ENCODE data around the gene XRCC1. TPM values are rescaled to one million over a fixed set of nuclear protein-coding genes. Genes with fewer than 3 reads are reported as not detected.
A peak's percentile ranks its signal among the peaks of the same experiment; 100 is the strongest.
"Not testable (repeated sequence)": the region's sequence is repeated elsewhere in the genome, so short reads cannot be mapped to it uniquely, and the experiment has no call there.

XRCC1 gene
- total RNA-seq, 1 donor from 2014 or later, result 17.9 TPM

DNA sequence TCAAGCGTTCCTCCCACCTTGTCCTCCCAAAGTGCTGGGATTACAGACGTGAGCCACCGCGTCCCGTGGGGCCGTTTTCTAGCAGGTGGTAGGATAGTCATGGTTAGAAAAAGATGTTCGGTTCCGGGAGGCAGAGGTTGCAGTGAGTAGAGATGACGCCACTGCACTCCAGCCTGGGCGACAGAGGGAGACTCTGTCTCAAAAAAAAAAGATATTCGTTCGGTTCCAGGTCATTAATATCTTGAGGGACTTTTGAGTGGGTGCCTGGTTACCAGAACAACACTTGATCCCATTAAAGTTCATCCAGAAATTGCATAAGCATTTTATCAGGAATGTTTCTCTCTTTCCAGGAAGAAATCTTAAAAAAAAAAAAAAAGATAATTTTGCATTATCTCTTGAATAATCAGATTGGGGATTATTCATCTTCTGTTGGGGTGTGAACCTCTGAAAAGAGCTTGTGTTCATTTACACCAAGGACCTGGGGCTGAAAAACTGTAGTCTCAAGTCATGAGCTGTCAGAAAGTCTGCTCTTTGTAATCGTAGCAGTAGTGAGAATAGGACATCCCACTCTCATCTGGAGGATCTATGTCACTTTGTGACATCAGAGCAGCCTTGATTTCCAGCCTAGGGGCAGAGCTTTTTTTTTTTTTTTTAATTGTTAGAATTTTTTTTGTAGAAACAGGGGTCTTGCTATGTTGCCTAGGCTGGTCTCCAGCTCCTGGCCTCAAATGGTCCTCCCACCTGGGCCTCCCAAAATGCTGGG, 47.3 kb downstream of the XRCC1 start:
- no peak for DNase-seq (ENCODE audit: low spot score)
- intact Hi-C loops (cut with DNase I), result no loop called here

DNA sequence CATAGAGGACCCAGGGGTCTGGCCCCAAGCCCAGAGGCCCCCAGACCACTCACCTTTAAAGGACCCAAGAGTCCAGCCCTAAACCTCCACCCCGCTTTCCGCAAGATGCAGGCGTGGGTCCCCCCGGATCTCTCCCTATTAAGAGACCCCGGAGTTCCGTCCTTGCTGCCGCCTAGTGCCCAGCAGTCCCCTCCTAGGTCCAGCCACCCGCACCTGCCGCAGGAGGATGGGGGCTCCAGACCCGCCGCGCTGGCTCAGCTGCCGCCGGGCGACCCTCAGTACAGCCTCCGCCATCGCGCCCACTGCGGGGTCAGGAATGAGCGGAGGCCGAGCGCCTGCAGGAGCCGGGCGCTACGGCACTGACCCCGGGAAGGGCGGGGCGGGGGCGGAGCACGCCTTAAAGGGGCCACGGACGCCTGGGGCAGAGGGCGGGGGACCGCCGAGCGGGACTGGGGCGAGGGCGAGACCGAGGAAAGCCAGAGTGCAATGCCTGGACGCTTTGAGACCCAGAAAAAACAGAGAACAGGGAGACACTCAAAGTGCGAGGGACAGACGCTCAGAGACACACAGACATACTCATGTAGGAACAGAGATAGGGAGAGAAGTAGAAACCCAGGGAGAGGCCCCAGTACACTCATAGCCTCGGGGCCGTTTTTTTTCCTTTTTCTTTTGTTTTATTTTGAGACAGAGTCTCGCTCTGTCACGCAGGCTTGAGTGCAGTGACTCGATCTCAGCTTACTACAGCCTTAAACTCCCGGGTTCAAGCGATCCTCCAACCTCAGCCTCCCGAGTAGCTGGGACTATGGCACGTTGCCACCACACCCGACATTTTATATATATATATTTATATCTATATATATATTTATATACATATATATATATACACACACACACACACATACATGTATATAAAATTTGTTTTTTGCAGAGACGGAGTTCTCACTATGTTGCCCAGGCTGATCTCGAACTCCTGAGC, 48.2 kb downstream of the XRCC1 start, which contains the start of gene ETHE1:
TSS of gene ETHE1 (minus strand) at position 318 of the 976 bp plus-strand sequence. CDS start at position 294, 24 bp downstream.
- intact Hi-C loops (cut with DNase I), result no loop called here
- DNase-seq (ENCODE audit: low spot score), result peak; percentile 92

DNA sequence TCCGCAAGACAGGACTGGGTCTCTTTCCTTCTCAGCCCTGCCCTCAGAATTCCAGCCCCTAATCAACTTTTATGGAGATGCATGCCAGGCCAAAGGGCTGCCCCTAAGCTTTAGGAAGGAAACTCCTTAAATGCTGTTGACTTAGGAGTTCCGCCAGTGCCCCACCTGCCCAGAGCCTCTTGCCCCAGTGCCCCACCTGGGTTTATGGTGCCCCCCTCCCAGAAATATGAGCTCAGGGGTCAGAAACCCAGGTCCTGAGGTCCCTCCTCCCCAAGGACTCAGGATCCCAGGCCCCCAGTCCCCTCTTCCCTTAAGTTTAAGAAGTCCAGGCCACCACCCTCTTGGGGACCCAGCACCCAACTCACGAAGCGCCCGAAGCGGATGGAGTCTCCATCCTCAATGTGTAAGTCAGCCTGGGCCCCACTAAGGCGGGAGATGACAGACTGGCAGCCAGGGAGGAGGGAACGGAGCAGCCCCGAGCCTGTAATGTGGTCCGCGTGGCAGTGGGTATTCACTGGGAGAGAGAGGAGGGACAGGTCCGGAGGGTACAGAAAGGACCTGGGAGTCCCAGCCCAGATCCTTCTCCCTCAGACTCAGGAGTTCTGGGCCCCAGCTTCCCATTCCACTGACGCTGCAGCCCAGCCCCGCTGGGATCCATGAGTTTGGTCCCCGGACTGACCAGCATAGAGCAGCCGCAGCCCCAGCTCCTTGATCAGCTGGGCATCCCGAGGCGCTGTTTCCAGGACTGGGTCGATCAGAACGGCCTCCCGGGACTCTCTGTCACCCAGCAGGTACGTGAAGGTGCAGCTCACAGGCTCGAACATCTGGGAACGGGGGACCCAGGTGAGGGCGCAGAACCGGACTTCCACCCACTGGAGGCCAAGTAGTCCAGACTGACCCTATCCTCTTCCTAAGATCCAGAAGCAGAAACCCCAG, 49.2 kb downstream of the XRCC1 start:
- DNase-seq (ENCODE audit: low spot score), result no peak
- intact Hi-C loops (cut with DNase I), result no loop called here

GRCh38 chr19:43524922-43525835, 50.1 kb downstream of the XRCC1 start:
- DNase-seq (ENCODE audit: low spot score), result no peak
- intact Hi-C loops (cut with DNase I), result no loop called here

GRCh38 chr19:43523696-43524095, 51.6 kb downstream of the XRCC1 start:
- intact Hi-C loops (cut with DNase I); DNase-seq (ENCODE audit: low spot score): not testable (repeated sequence)

GRCh38 chr19:43522929-43523328, 52.4 kb downstream of the XRCC1 start:
- intact Hi-C loops (cut with DNase I), result no loop called here
- DNase-seq (ENCODE audit: low spot score), result no peak

GRCh38 chr19:43519436-43520088, 55.8 kb downstream of the XRCC1 start:
- DNase-seq (ENCODE audit: low spot score), result peak; percentile 85
- intact Hi-C loops (cut with DNase I), result loop anchor here (1.0 kb wide), 1 partner anchor 72 kb away; no protein-coding TSS in a partner anchor

DNA sequence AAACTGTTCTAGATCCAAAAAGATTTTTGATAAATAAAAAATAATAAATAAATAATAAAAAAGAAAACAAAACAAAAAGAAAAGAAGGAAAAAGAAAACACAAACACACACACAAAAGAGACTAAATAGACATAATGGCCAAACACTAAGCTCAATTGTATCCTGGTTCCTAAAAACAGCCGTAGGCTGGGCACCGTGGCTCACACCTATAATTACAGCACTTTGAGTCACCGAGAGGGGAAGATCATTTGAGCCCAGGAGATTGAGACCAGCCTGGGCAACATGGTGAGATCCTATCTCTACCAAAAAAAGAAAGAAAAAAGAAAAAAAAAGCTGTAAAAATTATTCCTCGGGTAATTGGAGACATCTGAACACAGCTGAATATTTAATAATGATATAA, 57.3 kb downstream of the XRCC1 start:
- intact Hi-C loops (cut with DNase I), result no loop called here
- DNase-seq (ENCODE audit: low spot score), result no peak

- DNase-seq (ENCODE audit: low spot score); intact Hi-C loops (cut with DNase I): not testable (repeated sequence)
Observed at GRCh38 chr19:43512399-43512798, 62.9 kb downstream of the XRCC1 start.

- DNase-seq (ENCODE audit: low spot score), result no peak
- intact Hi-C loops (cut with DNase I), result no loop called here
Observed at GRCh38 chr19:43511324-43511723, 64.0 kb downstream of the XRCC1 start.

DNA sequence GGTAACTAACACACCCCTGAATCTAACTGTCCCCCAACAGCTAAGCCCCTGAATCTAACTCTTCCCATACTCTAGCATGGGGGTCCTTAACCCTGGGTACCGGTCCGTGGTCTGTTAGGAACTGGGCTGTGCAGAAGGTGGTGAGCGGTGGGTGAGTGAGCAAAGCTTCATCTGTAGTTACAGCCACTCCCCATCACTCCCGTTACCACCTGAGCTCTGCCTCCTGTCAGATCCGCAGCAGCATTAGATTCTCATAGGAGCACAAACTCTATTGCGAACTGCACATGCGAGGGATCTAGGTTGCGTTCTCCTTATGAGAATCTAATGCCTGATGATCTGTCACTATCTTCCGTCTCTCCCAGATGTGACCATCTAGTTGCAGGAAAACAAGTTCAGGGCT, 64.6 kb downstream of the XRCC1 start:
- DNase-seq (ENCODE audit: low spot score), result no peak
- intact Hi-C loops (cut with DNase I), result no loop called here

DNA sequence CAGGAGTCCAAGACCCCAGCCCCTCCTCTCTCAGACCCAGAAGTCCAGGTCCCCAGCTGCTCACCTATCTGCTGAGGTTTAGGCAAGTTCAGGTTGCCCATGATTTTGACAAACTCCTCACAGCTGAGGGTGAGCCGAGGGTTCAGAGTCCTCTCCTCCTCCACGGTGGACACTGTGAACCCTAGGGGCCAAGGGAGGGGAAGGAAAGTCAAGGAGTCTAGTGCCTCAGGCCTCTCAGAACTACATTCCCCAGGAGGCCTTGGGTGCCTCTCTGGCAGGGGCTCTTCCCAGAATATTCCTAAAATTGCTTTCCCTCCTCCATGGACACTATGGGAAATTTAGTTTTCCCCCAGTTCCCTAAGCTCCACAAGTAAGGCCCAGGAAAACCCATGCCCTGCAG, 67.4 kb downstream of the XRCC1 start:
- intact Hi-C loops (cut with DNase I), result no loop called here
- no peak for DNase-seq (ENCODE audit: low spot score)

- intact Hi-C loops (cut with DNase I), result no loop called here
- DNase-seq (ENCODE audit: low spot score), result no peak
Observed at GRCh38 chr19:43506629-43507028, 68.7 kb downstream of the XRCC1 start.

DNA sequence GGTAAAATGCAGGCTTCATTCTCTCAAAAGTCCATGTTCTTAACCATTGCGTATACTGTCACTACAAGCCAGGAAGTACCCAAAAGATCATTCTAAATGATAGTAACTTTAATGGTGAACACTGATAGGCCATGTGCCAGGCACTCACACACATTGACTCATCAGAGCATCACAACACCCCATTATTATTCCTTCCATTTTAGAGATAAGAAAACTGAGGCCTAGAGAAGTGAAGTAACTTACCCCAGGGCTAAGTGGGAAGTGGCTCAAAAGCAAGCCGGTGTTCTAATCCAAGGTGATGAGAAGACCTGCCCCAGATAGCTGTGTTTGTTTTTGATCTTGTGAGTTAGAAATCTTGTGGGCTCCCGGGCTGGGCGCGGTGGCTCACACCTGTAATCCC, 69.4 kb downstream of the XRCC1 start:
- intact Hi-C loops (cut with DNase I), result loop anchor here (2.0 kb wide), 1 partner anchor 31 kb away; no protein-coding TSS in a partner anchor
- no peak for DNase-seq (ENCODE audit: low spot score)

- intact Hi-C loops (cut with DNase I), result loop anchor here (2.0 kb wide), 1 partner anchor 30 kb away; no protein-coding TSS in a partner anchor
- DNase-seq (ENCODE audit: low spot score), result no peak
Observed at GRCh38 chr19:43505186-43505456, 70.2 kb downstream of the XRCC1 start.

DNA sequence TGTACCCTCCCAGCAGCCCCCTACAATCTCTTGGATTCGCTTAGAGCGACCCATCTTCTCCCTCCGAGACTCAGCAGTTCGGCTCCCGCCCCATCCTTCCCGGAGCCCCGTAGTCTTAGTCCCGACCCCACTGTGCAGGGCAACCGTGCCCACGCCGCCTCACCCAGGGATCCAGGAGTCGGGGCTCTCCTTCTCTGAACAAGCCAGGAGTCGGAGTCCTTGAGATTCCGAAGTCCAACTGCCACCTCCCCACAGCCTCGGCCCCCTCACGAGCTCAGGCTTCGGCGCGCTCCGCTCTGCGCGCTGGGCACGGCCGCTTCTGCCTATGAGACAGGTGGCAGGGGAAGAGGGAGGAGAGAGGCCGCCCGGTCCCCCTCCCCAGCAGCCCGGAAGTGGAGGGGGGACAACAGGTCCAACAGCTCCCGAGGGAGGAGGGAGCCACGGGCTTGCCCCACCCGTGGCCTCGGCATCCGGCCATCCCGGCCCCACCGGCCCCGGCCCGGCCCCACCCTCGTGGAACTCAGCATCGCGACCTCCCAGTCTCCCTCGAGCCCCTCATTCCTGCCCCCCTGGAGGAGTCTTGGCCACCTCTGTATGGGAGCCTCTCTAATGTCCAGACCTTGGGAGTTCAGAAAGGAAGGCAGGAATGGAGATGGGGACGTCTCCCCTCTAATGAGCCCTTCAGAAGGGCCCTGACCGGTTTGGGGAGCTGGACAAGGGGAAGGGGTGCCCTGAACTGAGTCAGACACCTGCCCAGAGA, 70.7 kb downstream of the XRCC1 start, which contains the start of gene PHLDB3:
TSS of gene PHLDB3 (minus strand) at position 321 of the 760 bp plus-strand sequence. CDS start 628 bp downstream, outside the sequence.
- DNase-seq (ENCODE audit: low spot score), result no peak
- intact Hi-C loops (cut with DNase I), result loop anchor here (2.0 to 5.0 kb wide), 2 partner anchors 30 to 42 kb away; no protein-coding TSS in a partner anchor
